ENCODE data around the gene GUCY1A2. TPM values are rescaled to one million over a fixed set of nuclear protein-coding genes. Genes with fewer than 3 reads are reported as not detected.
"Not testable (repeated sequence)": the region's sequence is repeated elsewhere in the genome, so short reads cannot be mapped to it uniquely, and the experiment has no call there.

The GUCY1A2 gene
- total RNA-seq, 2 donors from 2014 or later: 0.06 to 0.08 TPM

DNA sequence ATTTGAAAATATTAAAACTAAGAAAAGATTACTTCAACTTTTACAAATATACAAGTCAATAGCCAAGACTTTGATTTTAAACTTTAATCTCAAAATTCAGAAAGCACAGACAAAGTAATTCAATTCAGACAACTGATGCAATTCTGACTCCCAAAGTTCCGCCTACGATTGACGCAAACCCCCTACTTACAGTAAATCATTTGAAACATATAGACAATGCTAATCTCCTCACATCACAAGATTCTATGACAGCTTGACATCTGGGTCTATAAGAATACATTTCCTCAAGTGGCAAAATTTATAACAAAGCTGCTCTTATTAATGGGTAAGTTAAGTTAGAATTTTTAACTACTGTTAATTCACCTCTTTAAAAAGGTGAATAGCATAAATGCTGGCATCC is 75.2 kb downstream of the GUCY1A2 start:
- Mint-ChIP-seq H3K36me3 (ENCODE audit: low read depth) (no peaks in the 10 kb centered on the region), H3K4me3 (no peak overlapping the region)
- no peak for ATAC-seq (replicated peaks)

DNA sequence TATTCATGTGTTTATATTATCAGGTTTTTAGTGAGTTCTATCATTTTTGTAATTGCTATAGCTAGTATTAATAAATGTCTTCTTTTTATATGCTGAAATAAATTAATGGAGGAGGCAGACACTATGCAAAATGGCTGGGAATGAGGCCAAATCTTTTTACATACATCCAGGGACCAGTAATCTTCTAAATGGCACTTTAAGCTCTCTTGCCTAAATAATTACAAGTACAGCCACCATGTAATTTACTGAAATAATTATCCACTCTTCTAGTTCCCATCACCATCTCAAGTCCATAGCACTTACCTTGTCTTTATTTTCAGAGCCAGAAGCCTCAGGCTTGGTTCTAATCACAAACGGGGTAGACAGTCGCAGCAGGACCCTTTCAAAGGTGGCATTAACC is 79.1 kb downstream of the GUCY1A2 start:
- Mint-ChIP-seq H3K9me3 (peaks cover 6% of the 10 kb centered on the region), H3K36me3 (ENCODE audit: low read depth) (no peaks in the 10 kb centered on the region), H3K27me3 (no peaks in the 10 kb centered on the region), H3K4me3 (no peak overlapping the region), H3K4me1 (no peaks in the 10 kb centered on the region), H3K27ac (no peak overlapping the region)
- no peak for ATAC-seq (replicated peaks)

More for the DNA sequence above, 75.2 kb downstream of the GUCY1A2 start:
- H3K27ac Mint-ChIP-seq: no peak overlapping the region
- H3K9me3 Mint-ChIP-seq: peaks cover 3% of the 10 kb centered on the region
- no peaks in the 10 kb centered on the region for H3K27me3 Mint-ChIP-seq
- no peaks in the 10 kb centered on the region for H3K4me1 Mint-ChIP-seq

DNA sequence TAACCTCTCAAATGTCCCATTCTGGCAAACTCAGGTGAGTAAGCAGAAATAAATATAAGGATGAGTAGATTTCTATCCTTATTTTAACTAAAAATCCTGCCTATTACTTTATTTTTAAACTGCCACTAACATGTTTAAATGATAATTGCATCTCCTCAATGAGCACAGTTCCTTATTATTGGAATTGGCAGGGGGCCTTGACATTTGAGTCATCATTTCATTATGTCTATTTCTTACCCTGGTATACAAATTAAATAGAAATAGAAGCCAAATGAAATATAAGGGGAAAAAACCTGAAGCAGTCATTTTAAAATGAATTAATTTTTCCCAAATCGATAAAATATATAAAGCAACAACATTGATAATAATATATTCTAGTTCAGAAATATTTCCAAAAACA is 81.2 kb downstream of the GUCY1A2 start:
- Mint-ChIP-seq H3K9me3 (peaks cover 6% of the 10 kb centered on the region), H3K27me3 (no peaks in the 10 kb centered on the region), H3K27ac (no peak overlapping the region), H3K36me3 (ENCODE audit: low read depth) (no peaks in the 10 kb centered on the region), H3K4me1 (no peaks in the 10 kb centered on the region), H3K4me3 (no peak overlapping the region)
- no peak for ATAC-seq (replicated peaks)

DNA sequence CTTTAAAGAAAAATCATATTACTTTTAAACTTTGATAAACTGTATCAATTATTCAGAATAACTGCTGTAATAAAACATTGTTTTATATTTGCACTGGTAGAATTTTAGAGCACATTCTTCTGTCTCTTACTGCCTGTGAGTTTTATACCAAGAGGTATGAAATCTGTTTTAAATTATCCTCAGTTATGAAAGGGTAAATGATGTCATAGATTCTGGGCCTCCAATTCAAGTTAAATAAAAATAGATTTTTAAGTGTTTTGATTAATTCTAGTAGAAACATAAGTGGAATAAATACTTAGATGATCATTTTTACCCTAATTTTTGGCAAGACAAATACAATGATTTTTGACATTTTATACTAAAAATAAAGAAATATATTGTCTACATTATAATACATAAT is 93.0 kb downstream of the GUCY1A2 start:
- Mint-ChIP-seq H3K4me3 (no peak overlapping the region), H3K9me3 (peaks cover 5% of the 10 kb centered on the region), H3K36me3 (ENCODE audit: low read depth) (no peaks in the 10 kb centered on the region), H3K4me1 (no peaks in the 10 kb centered on the region), H3K27me3 (no peaks in the 10 kb centered on the region), H3K27ac (no peak overlapping the region)
- ATAC-seq (replicated peaks): no peak

DNA sequence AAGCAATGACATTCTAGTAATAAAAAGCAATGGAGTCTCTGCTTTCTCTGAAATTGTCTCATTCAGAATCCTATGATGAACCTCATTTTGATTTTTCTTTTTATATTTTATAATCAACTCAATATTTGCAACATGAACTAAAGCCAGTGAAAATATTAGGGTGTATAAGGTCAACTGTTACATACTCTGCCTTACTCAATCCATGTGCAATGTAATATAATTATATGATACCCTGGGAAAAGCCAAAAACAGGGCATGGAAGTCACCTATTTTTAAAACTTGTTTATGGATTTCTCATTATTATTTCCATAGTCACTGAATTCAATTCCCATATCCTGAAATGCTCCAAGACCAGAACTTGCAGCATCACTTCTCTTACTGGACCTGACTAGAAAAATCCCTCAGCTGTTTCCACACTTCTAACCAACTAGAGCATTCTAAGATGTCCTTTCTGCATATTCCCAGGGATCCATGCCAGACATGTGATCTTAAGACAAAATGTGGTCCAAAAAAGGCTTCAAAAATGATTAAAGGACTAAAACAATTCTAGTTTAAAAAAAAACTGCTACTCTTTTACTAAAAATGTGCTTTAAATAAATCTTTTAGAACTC is 97.3 kb downstream of the GUCY1A2 start:
- Mint-ChIP-seq H3K27ac (no peak overlapping the region), H3K4me1 (no peaks in the 10 kb centered on the region), H3K27me3 (no peaks in the 10 kb centered on the region), H3K9me3 (peaks cover 17% of the 10 kb centered on the region), H3K4me3 (no peak overlapping the region), H3K36me3 (ENCODE audit: low read depth) (no peaks in the 10 kb centered on the region)
- no peak for ATAC-seq (replicated peaks)

DNA sequence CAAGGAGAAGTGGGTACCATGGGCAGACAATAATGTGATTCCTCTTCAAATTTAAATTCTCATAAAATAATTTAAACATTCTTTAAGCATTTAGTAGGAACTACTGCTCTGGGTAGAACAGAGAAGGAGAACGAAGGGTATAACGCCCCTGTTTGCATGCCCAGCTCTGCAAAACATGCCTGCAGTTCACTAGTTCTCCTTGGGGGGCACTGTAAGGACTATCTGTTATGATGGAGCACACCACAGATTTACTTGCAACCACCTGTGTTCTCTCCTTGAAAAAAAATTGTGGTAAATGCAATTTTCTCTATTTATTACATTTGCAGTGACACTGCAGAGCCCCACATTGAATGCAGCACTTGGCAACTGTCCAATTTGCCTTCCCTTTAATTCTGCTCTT is 100.3 kb downstream of the GUCY1A2 start:
- Mint-ChIP-seq H3K4me3 (no peak overlapping the region), H3K4me1 (no peaks in the 10 kb centered on the region), H3K9me3 (peaks cover 17% of the 10 kb centered on the region), H3K27ac (no peak overlapping the region), H3K27me3 (no peaks in the 10 kb centered on the region), H3K36me3 (ENCODE audit: low read depth) (no peaks in the 10 kb centered on the region)
- ATAC-seq (replicated peaks): no peak

DNA sequence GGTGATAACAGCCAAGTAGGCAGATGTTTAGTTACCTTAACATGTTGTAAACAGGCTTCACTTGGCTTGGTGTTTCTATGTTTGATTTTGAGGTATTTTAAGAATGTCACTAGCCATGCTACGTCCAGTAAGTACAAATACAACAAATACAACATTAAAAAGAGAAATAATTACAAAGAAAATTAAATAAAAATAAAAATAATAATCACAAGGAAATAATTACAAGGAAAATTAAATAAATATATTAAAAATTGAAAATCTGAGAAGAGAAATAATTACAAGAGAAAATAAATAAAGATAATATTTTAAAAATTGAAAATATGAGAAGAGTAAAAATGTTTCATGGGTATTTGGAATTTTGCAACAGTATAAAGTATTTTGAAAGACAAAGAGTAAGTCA is 103.9 kb downstream of the GUCY1A2 start:
- no peak overlapping the region for H3K27ac Mint-ChIP-seq
- no peak for ATAC-seq (replicated peaks)
- no peaks in the 10 kb centered on the region for H3K4me1 Mint-ChIP-seq
- H3K36me3 Mint-ChIP-seq (ENCODE audit: low read depth): no peaks in the 10 kb centered on the region
- no peaks in the 10 kb centered on the region for H3K27me3 Mint-ChIP-seq
- H3K9me3 Mint-ChIP-seq: peaks cover 13% of the 10 kb centered on the region
- H3K4me3 Mint-ChIP-seq: no peak overlapping the region

DNA sequence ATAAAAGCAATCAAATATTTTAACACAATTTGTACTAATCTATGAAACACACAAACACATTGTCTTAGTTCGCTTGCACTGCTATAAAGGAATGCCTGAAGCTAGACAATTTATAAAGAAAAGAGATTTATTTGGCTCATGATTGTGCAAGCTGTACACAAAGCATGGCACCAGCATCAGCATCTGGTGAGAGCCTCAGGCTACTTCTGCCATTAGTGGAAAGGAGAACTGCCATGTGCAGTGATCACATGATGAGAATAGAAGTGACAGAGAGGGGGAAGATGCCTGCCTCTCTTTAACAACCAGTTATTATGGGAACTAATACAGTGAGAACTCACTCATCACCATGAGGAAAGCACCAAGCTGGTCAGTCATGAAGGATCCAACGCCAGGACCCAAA is 105.1 kb downstream of the GUCY1A2 start:
- no peaks in the 10 kb centered on the region for H3K36me3 Mint-ChIP-seq (ENCODE audit: low read depth)
- peaks cover 8% of the 10 kb centered on the region for H3K9me3 Mint-ChIP-seq
- H3K4me3 Mint-ChIP-seq: no peak overlapping the region
- no peak overlapping the region for H3K27ac Mint-ChIP-seq
- no peak for ATAC-seq (replicated peaks)
- H3K27me3 Mint-ChIP-seq: no peaks in the 10 kb centered on the region
- no peaks in the 10 kb centered on the region for H3K4me1 Mint-ChIP-seq

DNA sequence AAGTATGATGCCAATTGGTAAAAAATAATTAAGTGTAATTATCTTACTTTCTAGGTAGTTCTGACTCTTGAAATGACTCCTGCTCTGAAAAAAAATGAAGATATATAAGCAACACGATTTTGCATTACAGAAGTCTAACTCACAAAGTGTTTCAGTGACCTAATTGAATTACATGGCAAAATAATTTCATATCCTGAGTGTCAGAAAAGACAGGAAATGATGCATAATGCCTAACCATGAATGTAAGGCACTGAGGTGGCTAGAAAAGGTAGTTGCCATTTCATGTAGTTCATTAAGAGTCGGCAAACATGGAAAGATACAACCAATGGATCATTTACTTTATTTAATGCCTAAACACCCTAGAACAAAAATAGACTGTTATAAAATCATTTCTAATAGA is 113.5 kb downstream of the GUCY1A2 start:
- H3K27ac Mint-ChIP-seq: no peak overlapping the region
- H3K4me3 Mint-ChIP-seq: no peak overlapping the region
- no peak for ATAC-seq (replicated peaks)
- H3K9me3 Mint-ChIP-seq: no peaks in the 10 kb centered on the region
- no peaks in the 10 kb centered on the region for H3K4me1 Mint-ChIP-seq
- no peaks in the 10 kb centered on the region for H3K27me3 Mint-ChIP-seq
- H3K36me3 Mint-ChIP-seq (ENCODE audit: low read depth): no peaks in the 10 kb centered on the region

DNA sequence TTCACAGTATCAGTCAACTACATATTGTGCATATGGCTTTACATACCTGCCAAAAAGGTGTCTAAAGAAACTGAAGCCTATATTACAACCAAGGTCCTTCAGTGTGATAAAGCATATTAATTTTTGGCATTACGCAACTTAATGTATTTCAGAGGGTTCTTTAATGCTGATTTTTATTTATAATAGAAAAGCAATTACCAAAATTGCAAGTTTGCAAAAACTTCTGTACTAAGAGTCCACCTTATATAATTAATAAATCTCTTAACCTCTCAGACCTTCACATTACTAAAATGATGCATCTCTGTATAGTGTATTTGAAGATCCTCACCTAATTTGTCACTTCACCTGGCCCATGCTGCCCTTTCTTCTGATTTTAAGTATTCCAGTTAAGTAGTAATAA is 128.6 kb downstream of the GUCY1A2 start:
- peaks cover 18% of the 10 kb centered on the region for H3K9me3 Mint-ChIP-seq
- no peaks in the 10 kb centered on the region for H3K27me3 Mint-ChIP-seq
- H3K4me3 Mint-ChIP-seq: no peak overlapping the region
- H3K4me1 Mint-ChIP-seq: no peaks in the 10 kb centered on the region
- H3K36me3 Mint-ChIP-seq (ENCODE audit: low read depth): no peaks in the 10 kb centered on the region
- ATAC-seq (replicated peaks): no peak
- no peak overlapping the region for H3K27ac Mint-ChIP-seq

DNA sequence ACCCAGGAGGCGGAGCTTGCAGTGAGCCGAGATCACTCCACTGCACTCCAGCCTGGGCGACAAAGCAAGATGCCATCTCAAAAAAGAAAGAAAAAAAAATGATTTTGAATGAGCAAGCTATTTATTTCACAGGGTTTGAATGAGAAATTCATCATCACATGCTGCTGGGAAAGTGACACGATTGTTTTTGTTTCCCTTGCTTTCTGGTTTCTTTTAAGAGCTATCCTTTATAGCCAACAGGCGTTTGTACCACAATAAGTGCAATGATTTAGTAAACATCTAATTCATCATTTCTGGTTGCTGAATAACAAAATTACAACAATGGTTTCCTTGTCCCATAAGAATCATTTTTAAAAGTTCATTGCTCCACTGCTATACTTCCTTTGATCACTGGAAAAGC is 129.9 kb downstream of the GUCY1A2 start:
- no peak for ATAC-seq (replicated peaks)
- H3K9me3 Mint-ChIP-seq: peaks cover 20% of the 10 kb centered on the region

DNA sequence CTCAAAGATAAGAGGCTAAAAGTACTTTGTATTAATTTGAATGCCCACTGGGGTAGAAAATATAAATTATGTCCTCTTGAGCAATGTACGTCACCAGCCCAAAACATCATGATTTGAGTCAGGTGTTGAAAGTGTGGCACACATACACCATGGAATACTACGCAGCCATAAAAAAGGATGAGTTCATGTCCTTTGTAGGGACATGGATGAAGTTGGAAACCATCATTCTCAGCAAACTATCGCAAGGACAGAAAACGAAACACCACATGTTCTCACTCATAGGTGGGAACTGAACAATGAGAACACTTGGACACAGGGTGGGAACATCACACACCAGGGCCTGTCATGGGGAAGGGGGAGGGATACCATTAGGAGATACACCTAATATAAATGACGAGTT is 134.6 kb downstream of the GUCY1A2 start:
- H3K27me3 Mint-ChIP-seq; H3K27ac Mint-ChIP-seq; H3K4me1 Mint-ChIP-seq; H3K36me3 Mint-ChIP-seq (ENCODE audit: low read depth); ATAC-seq (replicated peaks); H3K4me3 Mint-ChIP-seq: not testable (repeated sequence)
- H3K9me3 Mint-ChIP-seq: peaks cover 21% of the 10 kb centered on the region

More for the DNA sequence above, 129.9 kb downstream of the GUCY1A2 start:
- H3K27me3 Mint-ChIP-seq: no peaks in the 10 kb centered on the region
- no peaks in the 10 kb centered on the region for H3K4me1 Mint-ChIP-seq
- no peaks in the 10 kb centered on the region for H3K36me3 Mint-ChIP-seq (ENCODE audit: low read depth)
- H3K4me3 Mint-ChIP-seq: no peak overlapping the region
- no peak overlapping the region for H3K27ac Mint-ChIP-seq

DNA sequence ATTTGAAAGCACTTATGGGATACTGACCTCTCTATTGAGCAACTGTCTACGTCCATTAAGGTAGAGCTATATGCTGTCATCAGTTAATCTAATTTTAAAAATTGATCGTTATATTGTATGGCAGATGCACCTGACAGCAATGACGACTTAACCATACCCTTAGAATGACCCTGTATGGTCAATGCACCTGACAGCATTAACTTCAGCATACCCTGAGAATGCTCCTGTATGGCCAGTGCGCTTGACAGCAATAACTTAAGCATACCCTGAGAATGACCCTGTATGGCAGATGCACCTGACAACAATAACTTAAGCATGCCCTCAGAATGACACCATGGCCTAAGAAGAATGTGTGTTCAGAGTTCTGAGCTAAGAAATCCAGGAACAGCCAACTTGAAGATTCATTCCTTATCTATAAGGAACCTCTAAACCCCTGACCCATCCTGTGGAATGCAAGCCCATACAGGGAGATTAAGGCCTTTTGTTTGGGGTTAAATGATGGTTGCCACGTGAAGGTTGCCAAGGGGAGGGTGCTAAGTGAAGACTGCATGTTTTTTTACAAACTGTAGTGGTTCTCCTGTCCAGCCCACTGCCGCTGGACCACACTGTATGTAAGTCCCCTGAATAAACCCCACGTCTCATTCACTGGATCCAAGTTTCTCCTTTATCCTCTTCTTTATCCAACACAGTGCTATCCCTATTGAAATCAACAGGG is 138.3 kb downstream of the GUCY1A2 start:
- Mint-ChIP-seq H3K4me1 (no peaks in the 10 kb centered on the region), H3K27ac (no peak overlapping the region), H3K27me3 (no peaks in the 10 kb centered on the region), H3K36me3 (ENCODE audit: low read depth) (no peaks in the 10 kb centered on the region), H3K9me3 (peaks cover 27% of the 10 kb centered on the region), H3K4me3 (no peak overlapping the region)
- no peak for ATAC-seq (replicated peaks)

DNA sequence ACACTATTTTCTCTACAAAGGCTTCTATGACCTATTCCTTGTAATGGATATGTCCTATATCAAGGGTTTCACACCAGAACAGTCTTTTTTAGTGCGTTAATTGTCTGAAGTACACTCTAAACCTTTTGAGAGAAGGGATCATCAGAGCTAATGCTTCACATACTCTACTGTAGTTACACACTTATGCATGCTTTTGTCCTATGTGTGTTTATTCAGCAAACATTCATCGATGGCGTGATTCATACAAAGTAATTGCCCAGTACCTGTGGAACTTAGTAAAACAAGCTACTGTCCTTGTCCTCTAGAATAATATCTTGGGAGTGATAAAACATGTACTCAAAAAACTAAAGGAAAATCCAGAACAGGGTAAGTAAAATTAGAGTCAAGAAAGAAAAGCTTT is 139.2 kb downstream of the GUCY1A2 start:
- Mint-ChIP-seq H3K4me3 (no peak overlapping the region), H3K27ac (no peak overlapping the region), H3K9me3 (peaks cover 23% of the 10 kb centered on the region), H3K4me1 (no peaks in the 10 kb centered on the region), H3K27me3 (no peaks in the 10 kb centered on the region), H3K36me3 (ENCODE audit: low read depth) (no peaks in the 10 kb centered on the region)
- no peak for ATAC-seq (replicated peaks)

DNA sequence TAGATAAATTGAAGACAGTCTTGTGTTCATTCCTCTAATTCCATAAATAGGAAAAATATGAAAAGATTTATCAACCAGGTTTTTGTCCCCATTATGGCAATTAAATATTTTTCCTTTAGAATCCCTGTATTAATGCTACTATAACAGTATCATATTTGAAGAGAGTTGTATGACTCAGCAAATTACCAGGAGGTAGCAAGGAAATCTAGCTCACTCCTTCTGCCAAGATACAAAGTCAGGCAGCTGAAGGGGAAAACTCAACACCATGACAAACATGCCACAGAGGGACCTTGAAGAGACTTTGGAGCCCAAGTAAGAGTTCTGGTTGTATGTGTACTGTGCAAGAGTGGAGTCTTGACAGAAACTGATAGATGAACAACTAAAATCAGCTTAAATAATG is 143.3 kb downstream of the GUCY1A2 start:
- no peak overlapping the region for H3K4me3 Mint-ChIP-seq

More for the DNA sequence above, 143.3 kb downstream of the GUCY1A2 start:
- no peak for ATAC-seq (replicated peaks)
- no peaks in the 10 kb centered on the region for H3K27me3 Mint-ChIP-seq
- no peaks in the 10 kb centered on the region for H3K36me3 Mint-ChIP-seq (ENCODE audit: low read depth)
- H3K27ac Mint-ChIP-seq: no peak overlapping the region
- no peaks in the 10 kb centered on the region for H3K4me1 Mint-ChIP-seq
- peaks cover 17% of the 10 kb centered on the region for H3K9me3 Mint-ChIP-seq

Measured in activated T-helper 17 cell treated with anti-CD3 and anti-CD28 coated beads, Interleukin-2, amount 50 U/mL, for 72 hours (primary cell).